Prostate gland (tissue), 2 donors: ENCODE data around the gene XYLT2.

Experiments
- CTCF ChIP-seq, 4 experiments: fragments of 200-600 bp in 2 of 4; fragments of 450-650 bp in 2 of 4; sonication (generic) in 2 of 4; IDR thresholded peaks; 1 replicate in 3 of 4; 2 replicates in 1 of 4; pipeline ENCODE4 v1.5.1; 2016 to 2019; ENCODE audit warnings: antibody characterized with exemption in 4 of 4, mild to moderate bottlenecking in 2 of 4, moderate library complexity in 2 of 4
- POLR2AphosphoS5 ChIP-seq: sonication (generic); formaldehyde crosslinking; IDR thresholded peaks from one replicate; pipeline ENCODE4 v1.6.1; 2017; ENCODE audit warnings: antibody characterized with exemption

- TF ChIP-seq CTCF (IDR thresholded peaks at IDR 0.05), result peak; percentile 25 to 81 (median 68)
- peak; percentile 54 for TF ChIP-seq POLR2AphosphoS5
Observed at GRCh38 chr17:50361561-50362480, 15.9 kb downstream of the XYLT2 start.
